GM23338 (cell line): Measurements from ENCODE around the gene SPNS3. TPM values are rescaled to one million over a fixed set of nuclear protein-coding genes. Genes with fewer than 3 reads are reported as not detected.

ENCODE experiments used
- ATAC-seq: fragments of 200-7000 bp; cut with Tn5 transposase; 3 replicates; pipeline ENCODE4 v1.9.1; 2020
- DNase-seq: peaks from one replicate; pipeline ENCODE4 v3.0.0-alpha.2; 2015; ENCODE audit warnings: low spot score
- H2AFZ ChIP-seq: fragments of 200-600 bp; sonication (generic); 2 replicates; pipeline ENCODE4 v1.8.0; 2016; ENCODE audit warnings: antibody characterized with exemption, mild to moderate bottlenecking, moderate library complexity
- H3F3A ChIP-seq: fragments of 200-600 bp; sonication (generic); replicated peaks from 2 replicates; pipeline ENCODE4 v1.8.0; 2017; ENCODE audit warnings: antibody characterized with exemption, mixed run types, low read depth
- H3K27ac ChIP-seq: fragments of 200-600 bp; sonication (generic); 2 replicates; pipeline ENCODE4 v1.6.1; 2016; ENCODE audit warnings: low read depth
- H3K27me3 ChIP-seq: fragments of 200-600 bp; sonication (generic); 2 replicates; pipeline ENCODE4 v1.8.0; 2016; ENCODE audit warnings: mild to moderate bottlenecking, mixed run types, moderate library complexity; ENCODE audit not compliant: insufficient read depth
- H3K36me3 ChIP-seq: fragments of 200-600 bp; sonication (generic); 2 replicates; pipeline ENCODE4 v1.8.0; 2016; ENCODE audit warnings: mild to moderate bottlenecking; ENCODE audit not compliant: insufficient read depth
- H3K4me1 ChIP-seq: fragments of 200-600 bp; sonication (generic); 2 replicates; pipeline ENCODE4 v1.8.0; 2016; ENCODE audit warnings: mild to moderate bottlenecking, moderate library complexity; ENCODE audit not compliant: insufficient read depth
- H3K4me2 ChIP-seq: fragments of 200-600 bp; sonication (generic); 2 replicates; pipeline ENCODE4 v1.7.1; 2017; ENCODE audit warnings: mixed run types
- H3K4me3 ChIP-seq: fragments of 200-600 bp; sonication (generic); 2 replicates; pipeline ENCODE4 v1.6.1; 2016; ENCODE audit warnings: mixed run types
- H3K79me2 ChIP-seq: fragments of 200-600 bp; sonication (generic); replicated peaks from 2 replicates; pipeline ENCODE4 v1.8.0; 2017; ENCODE audit warnings: mild to moderate bottlenecking; ENCODE audit not compliant: insufficient read depth
- H3K9me2 ChIP-seq: fragments of 200-600 bp; sonication (generic); 2 replicates; pipeline ENCODE4 v1.8.0; 2017; ENCODE audit not compliant: insufficient read depth
- H4K20me1 ChIP-seq: fragments of 200-600 bp; sonication (generic); replicated peaks from 2 replicates; pipeline ENCODE4 v1.8.0; 2017; ENCODE audit warnings: mild to moderate bottlenecking; ENCODE audit not compliant: insufficient read depth
- H3K27ac Mint-ChIP-seq: 2 replicates; pipeline ENCODE4 v1.8.0; 2020; ENCODE audit warnings: inconsistent platforms, mild to moderate bottlenecking, moderate library complexity, mixed read lengths
- H3K27me3 Mint-ChIP-seq: 3 replicates; pipeline ENCODE4 v1.8.0; 2022; ENCODE audit warnings: low read depth, mild to moderate bottlenecking, moderate library complexity, mixed read lengths, inconsistent platforms; ENCODE audit not compliant: insufficient read depth, poor library complexity
- H3K36me3 Mint-ChIP-seq: 3 replicates; pipeline ENCODE4 v1.8.0; 2021; ENCODE audit warnings: low read depth, mild to moderate bottlenecking, inconsistent platforms, moderate library complexity, mixed read lengths
- H3K4me1 Mint-ChIP-seq: 3 replicates; pipeline ENCODE4 v1.8.0; 2020; ENCODE audit warnings: mild to moderate bottlenecking, inconsistent platforms, mixed read lengths
- H3K4me3 Mint-ChIP-seq: 3 replicates; pipeline ENCODE4 v1.8.0; 2021; ENCODE audit warnings: moderate library complexity, mild to moderate bottlenecking, inconsistent platforms, mixed read lengths
- H3K9me3 Mint-ChIP-seq: 3 replicates; pipeline ENCODE4 v1.8.0; 2020; ENCODE audit warnings: moderate library complexity, mild to moderate bottlenecking, inconsistent platforms, mixed read lengths
- CREB1 ChIP-seq: fragments of 250-450 bp; sonication (Bioruptor Pico); IDR thresholded peaks from 2 replicates; pipeline ENCODE4 v1.5.0; 2020; ENCODE audit warnings: low read depth, mild to moderate bottlenecking, moderate library complexity
- ZNF331 ChIP-seq: fragments of 250-450 bp; sonication (Bioruptor Pico); IDR thresholded peaks from 2 replicates; pipeline ENCODE4 v1.5.0; 2020; ENCODE audit warnings: low read depth, mild to moderate bottlenecking, moderate library complexity
- ZNF462 ChIP-seq: fragments of 250-450 bp; sonication (Bioruptor Pico); IDR thresholded peaks from 2 replicates; pipeline ENCODE4 v1.5.0; 2020; ENCODE audit warnings: mild to moderate bottlenecking, moderate library complexity
- polyA plus RNA-seq: library from polyadenylated mRNA; unstranded; fragments of >200 nt; fragmentation: Nextera tagmentation; extraction: Ambion mirVana; gene quantifications from 2 replicates; pipeline ENCODE4 v1.2.1, GENCODE V29; 2016
- total RNA-seq: library from RNA; depleted of rRNA; stranded (reverse); fragments of >200 nt; shearing (Covaris generic); gene quantifications from 2 replicates; pipeline ENCODE4 v1.2.3, GENCODE V29; 2014
- TF ChIP-seq, protein P1 (sequence below), 2 experiments: fragments of 200-600 bp in 1 of 2; sonication (generic) in 1 of 2; conservative IDR thresholded peaks; 2 replicates each; pipeline versions ENCODE4 v1.5.1 to v1.6.1; 2016 to 2017; ENCODE audit warnings: antibody characterized with exemption in 2 of 2, low read depth in 2 of 2, mild to moderate bottlenecking in 2 of 2, moderate library complexity in 1 of 2

SPNS3 gene
- total and polyA plus RNA-seq, 2 experiments from 2014 or later: not detected

DNA sequence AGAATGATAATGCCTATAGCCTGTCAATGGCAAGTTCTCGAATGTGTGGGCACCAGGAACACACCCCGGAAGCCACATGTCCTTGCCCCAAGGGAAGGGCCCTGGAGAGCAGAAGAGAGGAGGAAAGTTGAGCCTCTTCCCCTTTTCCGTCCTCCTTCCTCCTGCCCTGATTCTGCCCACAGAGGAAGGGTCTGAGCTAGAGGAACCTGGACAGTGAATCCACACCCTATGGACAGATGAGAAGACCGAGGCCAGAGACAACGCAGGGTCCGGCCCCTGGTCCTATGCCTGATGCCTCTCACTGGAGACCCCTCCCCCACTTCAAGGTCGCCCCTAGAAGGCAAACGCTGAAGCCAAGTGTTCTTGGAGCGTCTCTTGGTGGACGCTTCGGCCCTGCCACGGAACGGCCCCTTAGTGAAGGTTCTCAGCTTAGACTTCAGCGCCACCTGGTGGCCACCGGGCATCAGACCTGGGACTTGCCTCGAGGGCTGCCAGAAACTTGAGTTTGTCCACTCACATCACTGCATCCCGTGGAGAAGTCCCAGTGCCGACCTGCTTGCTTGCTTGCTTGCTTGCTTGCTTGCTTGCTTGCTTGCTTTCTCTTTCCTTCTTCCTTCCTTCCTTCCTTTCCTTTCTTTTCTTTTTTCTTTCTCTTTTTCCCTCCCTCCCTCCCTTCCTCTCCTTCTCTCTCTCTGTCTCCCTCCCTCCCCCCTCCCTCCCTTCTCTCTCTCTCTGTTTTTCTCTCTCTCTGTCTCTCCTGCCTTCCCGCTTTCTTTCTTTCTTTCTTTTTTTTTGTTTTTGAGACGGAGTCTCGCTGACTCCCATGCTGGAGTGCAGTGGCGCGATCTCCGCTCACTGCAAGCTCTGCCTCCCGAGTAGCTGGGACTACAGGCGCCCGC lies 20.6 kb upstream of the SPNS3 start:
- Histone ChIP-seq H3K4me3 (peak overlapping the region; percentile 23; the same call in 1 of the 2 replicates), H3K4me1 (peaks cover 6% of the 10 kb centered on the region; the same call in 1 of the 2 replicates), H3K79me2 (no peaks in the 10 kb centered on the region), H3K9me2 (no peaks in the 10 kb centered on the region), H3K27ac (no peak overlapping the region), H2AFZ (peak overlapping the region; percentile 99), H4K20me1 (no peaks in the 10 kb centered on the region), H3K36me3 (no peaks in the 10 kb centered on the region), H3K27me3 (no peaks in the 10 kb centered on the region), H3K4me2 (peak overlapping the region; percentile 65), H3F3A (no peaks in the 10 kb centered on the region; the same call in 1 of the 2 replicates)
- no peaks in the 10 kb centered on the region for H3K9me3 Mint-ChIP-seq
- ATAC-seq (peak; percentile 99), DNase-seq (peak; percentile 98)
- 0 out of 3 replicates have a peak overlapping the region, but pooled peaks have one; percentile 33 for H3K4me3 Mint-ChIP-seq
- H3K27me3 Mint-ChIP-seq: peaks cover 8% of the 10 kb centered on the region
- H3K36me3 Mint-ChIP-seq: no peaks in the 10 kb centered on the region
- no peak for TF ChIP-seq ZNF331
- TF ChIP-seq ZNF462 (CRISPR knock-in tag): peak; percentile 79; the same call in 1 of the 2 replicates
- peak; percentile 46; the same call in 1 of the 2 replicates for TF ChIP-seq CREB1
- TF ChIP-seq, protein P1, sequence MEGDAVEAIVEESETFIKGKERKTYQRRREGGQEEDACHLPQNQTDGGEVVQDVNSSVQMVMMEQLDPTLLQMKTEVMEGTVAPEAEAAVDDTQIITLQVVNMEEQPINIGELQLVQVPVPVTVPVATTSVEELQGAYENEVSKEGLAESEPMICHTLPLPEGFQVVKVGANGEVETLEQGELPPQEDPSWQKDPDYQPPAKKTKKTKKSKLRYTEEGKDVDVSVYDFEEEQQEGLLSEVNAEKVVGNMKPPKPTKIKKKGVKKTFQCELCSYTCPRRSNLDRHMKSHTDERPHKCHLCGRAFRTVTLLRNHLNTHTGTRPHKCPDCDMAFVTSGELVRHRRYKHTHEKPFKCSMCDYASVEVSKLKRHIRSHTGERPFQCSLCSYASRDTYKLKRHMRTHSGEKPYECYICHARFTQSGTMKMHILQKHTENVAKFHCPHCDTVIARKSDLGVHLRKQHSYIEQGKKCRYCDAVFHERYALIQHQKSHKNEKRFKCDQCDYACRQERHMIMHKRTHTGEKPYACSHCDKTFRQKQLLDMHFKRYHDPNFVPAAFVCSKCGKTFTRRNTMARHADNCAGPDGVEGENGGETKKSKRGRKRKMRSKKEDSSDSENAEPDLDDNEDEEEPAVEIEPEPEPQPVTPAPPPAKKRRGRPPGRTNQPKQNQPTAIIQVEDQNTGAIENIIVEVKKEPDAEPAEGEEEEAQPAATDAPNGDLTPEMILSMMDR (conservative IDR thresholded peaks at IDR 0.05; ENCODE audit: low read depth in 2 of 2): peak; percentile 94 to 100
- H3K4me1 Mint-ChIP-seq: peaks cover 4% of the 10 kb centered on the region; the same call in 2 of the 3 replicates
- no peak overlapping the region for H3K27ac Mint-ChIP-seq
